VCaP (cell line): ENCODE data around the gene RAB33B.
"Not testable (repeated sequence)": the region's sequence is repeated elsewhere in the genome, so short reads cannot be mapped to it uniquely, and the experiment has no call there.

Source experiments
- H3K27ac ChIP-seq: fragments of 450-650 bp; 2 replicates; pipeline ENCODE4 v1.5.1; 2017
- TF ChIP-seq, protein P1 (sequence below): fragments of 450-650 bp; conservative IDR thresholded peaks from 2 replicates; pipeline ENCODE4 v1.5.1; 2017; ENCODE audit warnings: mild to moderate bottlenecking, moderate library complexity

RAB33B gene

DNA sequence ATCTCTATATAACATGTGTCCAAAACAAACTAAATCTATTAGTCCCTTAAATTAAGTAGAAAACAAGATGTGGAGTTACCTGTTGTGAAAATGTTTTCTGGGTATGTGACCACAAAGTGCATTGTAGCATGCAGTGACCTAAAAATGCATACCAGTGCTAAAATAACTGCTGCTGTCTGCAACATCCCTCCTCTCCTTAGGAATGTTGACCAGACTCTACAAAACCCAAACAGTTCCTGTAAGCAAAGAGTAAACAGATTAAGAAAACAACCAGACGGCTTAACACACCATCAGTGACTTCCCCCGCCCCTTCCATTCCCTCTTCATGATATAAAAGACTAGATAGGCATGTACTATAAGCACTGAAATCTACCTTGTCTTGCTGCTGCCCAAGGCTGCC is 15.8 kb upstream of the RAB33B start:
- H3K27ac ChIP-seq: no peak overlapping the region
- TF ChIP-seq, protein P1, sequence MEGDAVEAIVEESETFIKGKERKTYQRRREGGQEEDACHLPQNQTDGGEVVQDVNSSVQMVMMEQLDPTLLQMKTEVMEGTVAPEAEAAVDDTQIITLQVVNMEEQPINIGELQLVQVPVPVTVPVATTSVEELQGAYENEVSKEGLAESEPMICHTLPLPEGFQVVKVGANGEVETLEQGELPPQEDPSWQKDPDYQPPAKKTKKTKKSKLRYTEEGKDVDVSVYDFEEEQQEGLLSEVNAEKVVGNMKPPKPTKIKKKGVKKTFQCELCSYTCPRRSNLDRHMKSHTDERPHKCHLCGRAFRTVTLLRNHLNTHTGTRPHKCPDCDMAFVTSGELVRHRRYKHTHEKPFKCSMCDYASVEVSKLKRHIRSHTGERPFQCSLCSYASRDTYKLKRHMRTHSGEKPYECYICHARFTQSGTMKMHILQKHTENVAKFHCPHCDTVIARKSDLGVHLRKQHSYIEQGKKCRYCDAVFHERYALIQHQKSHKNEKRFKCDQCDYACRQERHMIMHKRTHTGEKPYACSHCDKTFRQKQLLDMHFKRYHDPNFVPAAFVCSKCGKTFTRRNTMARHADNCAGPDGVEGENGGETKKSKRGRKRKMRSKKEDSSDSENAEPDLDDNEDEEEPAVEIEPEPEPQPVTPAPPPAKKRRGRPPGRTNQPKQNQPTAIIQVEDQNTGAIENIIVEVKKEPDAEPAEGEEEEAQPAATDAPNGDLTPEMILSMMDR: no peak

GRCh38 chr4:139441029-139441428 is 12.9 kb upstream of the RAB33B start:
- H3K27ac ChIP-seq: no peak overlapping the region
- TF ChIP-seq, protein P1: no peak

DNA sequence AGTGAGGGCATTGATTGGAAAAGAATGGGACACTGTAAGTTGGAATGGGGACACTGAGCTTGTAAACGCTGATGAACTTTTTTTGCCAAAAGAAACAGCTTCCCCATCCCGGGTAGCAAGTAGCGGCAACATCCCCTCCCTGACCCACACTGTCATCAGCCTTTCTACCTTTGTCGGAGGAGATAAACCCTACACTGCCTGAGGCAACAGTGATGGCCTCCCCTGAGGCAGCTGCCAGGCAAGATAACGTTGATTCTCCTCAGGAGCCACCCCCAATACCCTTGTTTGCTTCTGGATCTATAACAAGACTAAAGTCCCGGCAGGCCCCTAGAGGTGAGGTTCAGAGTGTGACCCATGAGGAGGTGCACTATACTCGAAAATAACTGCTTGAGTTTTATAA is 10.3 kb upstream of the RAB33B start:
- TF ChIP-seq, protein P1: no peak
- no peak overlapping the region for H3K27ac ChIP-seq

DNA sequence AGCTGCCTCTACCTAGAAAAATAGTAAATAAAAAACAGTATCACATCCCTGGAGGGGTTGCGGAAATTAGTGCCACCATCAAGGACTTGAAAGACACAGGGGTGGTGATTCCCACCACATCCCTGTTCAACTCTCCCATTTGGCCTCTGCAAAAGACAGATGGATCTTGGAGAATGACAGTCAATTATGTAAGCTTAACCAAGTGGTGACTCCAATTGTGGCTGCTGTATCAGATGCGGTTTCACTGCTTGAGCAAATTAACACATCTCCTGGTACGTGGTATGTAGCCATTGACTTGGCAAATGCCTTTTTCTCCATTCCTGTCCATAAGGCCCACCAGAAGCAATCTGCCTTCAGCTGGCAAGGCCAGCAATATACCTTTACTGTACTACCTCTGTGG is 9.0 kb upstream of the RAB33B start:
- H3K27ac ChIP-seq: not testable (repeated sequence)

- H3K27ac ChIP-seq: not testable (repeated sequence)
These were observed 6.8 kb upstream of the RAB33B start for GRCh38 chr4:139447078-139447477.

DNA sequence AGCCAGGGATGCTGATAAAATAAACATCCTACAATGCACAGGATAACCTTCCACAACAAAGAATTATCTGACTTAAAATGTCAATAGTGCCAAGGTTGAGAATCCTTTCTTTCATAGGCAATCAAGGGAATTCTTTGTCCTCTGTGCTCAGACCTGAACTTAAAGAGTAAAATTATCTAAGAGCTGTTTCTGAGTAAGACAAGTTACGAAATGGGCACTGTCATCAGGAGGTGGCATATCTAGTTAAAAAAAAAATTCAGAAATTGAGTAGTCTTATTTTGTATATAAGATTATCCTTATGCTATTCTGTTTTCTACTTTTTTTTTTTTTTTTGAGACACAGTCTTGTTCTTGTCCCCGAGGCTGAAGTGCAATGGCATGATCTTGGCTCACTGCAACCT is 3.3 kb upstream of the RAB33B start:
- peak overlapping the region; percentile 91; the same call in 1 of the 2 replicates for H3K27ac ChIP-seq
- TF ChIP-seq, protein P1: no peak

- TF ChIP-seq, protein P1: no peak
- H3K27ac ChIP-seq: peak overlapping the region; percentile 91
These were observed 1.9 kb upstream of the RAB33B start for GRCh38 chr4:139451997-139452396.

- TF ChIP-seq, protein P1: peak; percentile 66
- H3K27ac ChIP-seq: peak overlapping the region; percentile 91
These were observed 915 bp upstream of the RAB33B start for GRCh38 chr4:139453041-139453370.

DNA sequence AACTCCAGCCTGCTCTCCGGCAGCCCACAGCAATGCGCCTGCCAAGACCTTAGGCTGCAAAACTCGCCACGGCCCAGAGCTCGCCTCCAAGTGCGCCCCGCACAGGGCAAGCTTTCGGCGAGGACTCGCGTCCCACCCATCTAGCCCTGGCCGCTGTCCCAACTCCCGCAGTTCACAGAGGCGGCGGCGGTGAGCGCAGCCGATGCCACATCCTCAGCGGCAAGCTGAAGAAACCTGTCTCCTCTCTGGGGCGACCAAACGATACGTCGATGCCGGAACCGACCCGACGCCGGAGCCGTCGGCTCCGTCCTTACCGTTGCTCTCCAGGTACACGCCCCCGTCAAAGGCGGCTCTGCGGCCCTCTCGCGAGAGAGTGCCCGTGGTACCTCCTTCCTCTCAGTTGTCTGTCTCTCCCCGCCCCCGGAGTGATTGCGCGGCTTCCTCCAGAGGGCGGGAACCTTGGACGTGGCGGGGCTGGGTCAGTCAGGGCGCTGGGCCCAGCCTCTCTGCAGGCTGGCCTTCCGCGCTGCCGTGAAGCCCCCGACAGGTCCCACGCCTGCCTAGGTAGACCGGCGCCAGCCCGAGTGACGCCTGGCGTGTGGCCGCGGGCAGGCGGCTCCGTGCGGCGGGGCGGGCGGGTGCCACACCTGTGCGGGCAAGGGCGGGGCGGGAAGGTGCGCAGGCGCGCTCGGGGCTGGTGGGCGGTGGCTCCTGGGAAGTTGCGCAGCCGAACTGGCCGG is 380 bp upstream of the RAB33B start:
- TF ChIP-seq, protein P1: peak; percentile 35
- peak overlapping the region; percentile 91 for H3K27ac ChIP-seq
